ENCODE results near the gene DOP1B.

DNA sequence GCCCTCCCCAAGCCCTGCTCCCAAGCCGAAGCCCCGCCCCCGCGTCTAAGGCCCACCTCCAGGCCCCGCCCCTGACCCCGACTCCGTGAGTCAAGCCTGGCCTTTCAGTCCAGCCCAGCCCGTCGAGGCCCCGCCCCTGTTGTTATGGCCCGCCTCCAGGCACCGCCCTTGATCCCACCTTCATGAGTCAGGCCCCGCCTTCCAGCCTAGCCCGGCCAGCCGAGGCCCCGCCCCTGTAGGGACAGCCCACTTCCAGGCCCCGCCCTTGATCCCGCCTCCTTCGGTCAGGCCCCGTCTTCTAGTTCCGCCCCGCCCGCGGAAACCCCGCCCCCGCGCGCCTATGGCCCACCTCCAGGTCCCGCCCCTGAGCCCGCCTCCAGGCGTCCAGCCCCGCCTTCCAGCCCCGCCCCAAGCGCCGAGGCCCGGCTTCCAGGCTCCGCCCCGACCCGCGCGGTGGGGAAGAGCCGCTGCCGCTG, 247 bp upstream of the DOP1B start:
- TF ChIP-seq, protein P1, sequence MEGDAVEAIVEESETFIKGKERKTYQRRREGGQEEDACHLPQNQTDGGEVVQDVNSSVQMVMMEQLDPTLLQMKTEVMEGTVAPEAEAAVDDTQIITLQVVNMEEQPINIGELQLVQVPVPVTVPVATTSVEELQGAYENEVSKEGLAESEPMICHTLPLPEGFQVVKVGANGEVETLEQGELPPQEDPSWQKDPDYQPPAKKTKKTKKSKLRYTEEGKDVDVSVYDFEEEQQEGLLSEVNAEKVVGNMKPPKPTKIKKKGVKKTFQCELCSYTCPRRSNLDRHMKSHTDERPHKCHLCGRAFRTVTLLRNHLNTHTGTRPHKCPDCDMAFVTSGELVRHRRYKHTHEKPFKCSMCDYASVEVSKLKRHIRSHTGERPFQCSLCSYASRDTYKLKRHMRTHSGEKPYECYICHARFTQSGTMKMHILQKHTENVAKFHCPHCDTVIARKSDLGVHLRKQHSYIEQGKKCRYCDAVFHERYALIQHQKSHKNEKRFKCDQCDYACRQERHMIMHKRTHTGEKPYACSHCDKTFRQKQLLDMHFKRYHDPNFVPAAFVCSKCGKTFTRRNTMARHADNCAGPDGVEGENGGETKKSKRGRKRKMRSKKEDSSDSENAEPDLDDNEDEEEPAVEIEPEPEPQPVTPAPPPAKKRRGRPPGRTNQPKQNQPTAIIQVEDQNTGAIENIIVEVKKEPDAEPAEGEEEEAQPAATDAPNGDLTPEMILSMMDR (IDR thresholded peaks at IDR 0.05): no peak
- no peak for TF ChIP-seq POLR2AphosphoS5 (IDR thresholded peaks at IDR 0.05; ENCODE audit: low read depth, low read length)
- no peak for TF ChIP-seq TCF7L2 (IDR thresholded peaks at IDR 0.05; ENCODE audit: low read depth, low read length)
- no peak for TF ChIP-seq SIN3A (IDR thresholded peaks at IDR 0.05; ENCODE audit: borderline replicate concordance, insufficient read depth, low read depth, low read length)
- TF ChIP-seq, protein P2, sequence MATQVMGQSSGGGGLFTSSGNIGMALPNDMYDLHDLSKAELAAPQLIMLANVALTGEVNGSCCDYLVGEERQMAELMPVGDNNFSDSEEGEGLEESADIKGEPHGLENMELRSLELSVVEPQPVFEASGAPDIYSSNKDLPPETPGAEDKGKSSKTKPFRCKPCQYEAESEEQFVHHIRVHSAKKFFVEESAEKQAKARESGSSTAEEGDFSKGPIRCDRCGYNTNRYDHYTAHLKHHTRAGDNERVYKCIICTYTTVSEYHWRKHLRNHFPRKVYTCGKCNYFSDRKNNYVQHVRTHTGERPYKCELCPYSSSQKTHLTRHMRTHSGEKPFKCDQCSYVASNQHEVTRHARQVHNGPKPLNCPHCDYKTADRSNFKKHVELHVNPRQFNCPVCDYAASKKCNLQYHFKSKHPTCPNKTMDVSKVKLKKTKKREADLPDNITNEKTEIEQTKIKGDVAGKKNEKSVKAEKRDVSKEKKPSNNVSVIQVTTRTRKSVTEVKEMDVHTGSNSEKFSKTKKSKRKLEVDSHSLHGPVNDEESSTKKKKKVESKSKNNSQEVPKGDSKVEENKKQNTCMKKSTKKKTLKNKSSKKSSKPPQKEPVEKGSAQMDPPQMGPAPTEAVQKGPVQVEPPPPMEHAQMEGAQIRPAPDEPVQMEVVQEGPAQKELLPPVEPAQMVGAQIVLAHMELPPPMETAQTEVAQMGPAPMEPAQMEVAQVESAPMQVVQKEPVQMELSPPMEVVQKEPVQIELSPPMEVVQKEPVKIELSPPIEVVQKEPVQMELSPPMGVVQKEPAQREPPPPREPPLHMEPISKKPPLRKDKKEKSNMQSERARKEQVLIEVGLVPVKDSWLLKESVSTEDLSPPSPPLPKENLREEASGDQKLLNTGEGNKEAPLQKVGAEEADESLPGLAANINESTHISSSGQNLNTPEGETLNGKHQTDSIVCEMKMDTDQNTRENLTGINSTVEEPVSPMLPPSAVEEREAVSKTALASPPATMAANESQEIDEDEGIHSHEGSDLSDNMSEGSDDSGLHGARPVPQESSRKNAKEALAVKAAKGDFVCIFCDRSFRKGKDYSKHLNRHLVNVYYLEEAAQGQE (IDR thresholded peaks at IDR 0.05; ENCODE audit: insufficient read depth in 1 of 2, low read depth in 2 of 2, low read length in 1 of 2): no peak
